Sigmoid colon (tissue), 3 donors: Measurements from ENCODE around the gene RBM19.

Experiments
- POLR2A ChIP-seq, 2 donors: fragments of 450-650 bp; IDR thresholded peaks; one replicate each; pipeline ENCODE4 v1.6.1; 2016; ENCODE audit warnings: antibody characterized with exemption in 2 of 2, mild to moderate bottlenecking in 2 of 2, moderate library complexity in 2 of 2
- TF ChIP-seq, protein P1 (sequence below), 4 experiments: fragments of 450-650 bp in 3 of 4; fragments of 200-600 bp in 1 of 4; IDR thresholded peaks; one replicate each; pipeline ENCODE4 v1.5.1; 2016 to 2019; ENCODE audit warnings: antibody characterized with exemption in 4 of 4, mild to moderate bottlenecking in 3 of 4, moderate library complexity in 2 of 4

DNA sequence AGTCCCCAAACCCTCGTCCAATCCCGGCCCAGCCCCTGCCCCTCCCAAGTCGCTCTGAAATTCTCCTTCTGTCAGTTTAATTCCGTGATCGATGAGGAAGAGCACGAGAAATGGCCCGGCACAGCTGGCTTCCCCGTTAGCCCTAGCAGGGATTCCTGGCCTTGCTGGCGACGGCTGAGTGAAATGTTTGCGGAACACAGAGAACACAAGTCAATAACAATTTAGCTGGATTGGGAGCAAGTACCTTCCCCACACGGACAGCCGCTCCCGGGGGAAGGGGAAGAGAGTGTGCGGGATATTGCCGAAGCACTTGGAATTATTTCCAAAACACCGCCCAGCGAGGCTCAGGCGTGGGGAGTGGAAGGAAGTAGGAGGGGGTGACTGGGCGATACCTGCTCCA lies 134.6 kb downstream of the RBM19 start:
- TF ChIP-seq, protein P1, sequence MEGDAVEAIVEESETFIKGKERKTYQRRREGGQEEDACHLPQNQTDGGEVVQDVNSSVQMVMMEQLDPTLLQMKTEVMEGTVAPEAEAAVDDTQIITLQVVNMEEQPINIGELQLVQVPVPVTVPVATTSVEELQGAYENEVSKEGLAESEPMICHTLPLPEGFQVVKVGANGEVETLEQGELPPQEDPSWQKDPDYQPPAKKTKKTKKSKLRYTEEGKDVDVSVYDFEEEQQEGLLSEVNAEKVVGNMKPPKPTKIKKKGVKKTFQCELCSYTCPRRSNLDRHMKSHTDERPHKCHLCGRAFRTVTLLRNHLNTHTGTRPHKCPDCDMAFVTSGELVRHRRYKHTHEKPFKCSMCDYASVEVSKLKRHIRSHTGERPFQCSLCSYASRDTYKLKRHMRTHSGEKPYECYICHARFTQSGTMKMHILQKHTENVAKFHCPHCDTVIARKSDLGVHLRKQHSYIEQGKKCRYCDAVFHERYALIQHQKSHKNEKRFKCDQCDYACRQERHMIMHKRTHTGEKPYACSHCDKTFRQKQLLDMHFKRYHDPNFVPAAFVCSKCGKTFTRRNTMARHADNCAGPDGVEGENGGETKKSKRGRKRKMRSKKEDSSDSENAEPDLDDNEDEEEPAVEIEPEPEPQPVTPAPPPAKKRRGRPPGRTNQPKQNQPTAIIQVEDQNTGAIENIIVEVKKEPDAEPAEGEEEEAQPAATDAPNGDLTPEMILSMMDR (IDR thresholded peaks at IDR 0.05), result no peak
- no peak for TF ChIP-seq POLR2A (IDR thresholded peaks at IDR 0.05)
